Measurements from ENCODE around the gene ATE1.

DNA sequence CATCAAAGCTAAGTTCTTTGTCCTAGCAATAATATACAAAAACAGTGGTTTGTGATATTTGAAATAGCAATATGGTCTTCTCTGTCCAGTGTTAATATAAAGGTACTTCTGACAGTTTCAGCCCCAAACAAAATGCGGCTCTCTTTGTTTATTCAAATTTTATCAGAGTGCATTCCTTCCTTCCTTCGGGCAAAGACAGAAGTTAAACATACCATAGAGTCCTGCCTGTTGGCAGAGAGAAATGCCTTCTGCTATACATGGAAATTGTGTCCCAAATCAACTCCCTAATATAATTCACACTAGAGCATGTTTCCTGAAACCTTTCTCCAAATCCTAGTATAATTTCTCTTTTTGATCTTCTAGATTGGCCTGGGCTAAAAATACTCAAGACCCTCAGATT, 21.2 kb upstream of the ATE1 start:
- TF ChIP-seq CTCF (IDR thresholded peaks at IDR 0.05) = no peak
- no peak for TF ChIP-seq EP300 (IDR thresholded peaks at IDR 0.05)

Measured in sigmoid colon (tissue), 4 donors.